ENCODE results near the gene KLK2. TPM values are rescaled to one million over a fixed set of nuclear protein-coding genes. Genes with fewer than 3 reads are reported as not detected.
"Not testable (repeated sequence)": the region's sequence is repeated elsewhere in the genome, so short reads cannot be mapped to it uniquely, and the experiment has no call there.

KLK2 gene
- total RNA-seq, 4 donors from 2014 or later = not detected

DNA sequence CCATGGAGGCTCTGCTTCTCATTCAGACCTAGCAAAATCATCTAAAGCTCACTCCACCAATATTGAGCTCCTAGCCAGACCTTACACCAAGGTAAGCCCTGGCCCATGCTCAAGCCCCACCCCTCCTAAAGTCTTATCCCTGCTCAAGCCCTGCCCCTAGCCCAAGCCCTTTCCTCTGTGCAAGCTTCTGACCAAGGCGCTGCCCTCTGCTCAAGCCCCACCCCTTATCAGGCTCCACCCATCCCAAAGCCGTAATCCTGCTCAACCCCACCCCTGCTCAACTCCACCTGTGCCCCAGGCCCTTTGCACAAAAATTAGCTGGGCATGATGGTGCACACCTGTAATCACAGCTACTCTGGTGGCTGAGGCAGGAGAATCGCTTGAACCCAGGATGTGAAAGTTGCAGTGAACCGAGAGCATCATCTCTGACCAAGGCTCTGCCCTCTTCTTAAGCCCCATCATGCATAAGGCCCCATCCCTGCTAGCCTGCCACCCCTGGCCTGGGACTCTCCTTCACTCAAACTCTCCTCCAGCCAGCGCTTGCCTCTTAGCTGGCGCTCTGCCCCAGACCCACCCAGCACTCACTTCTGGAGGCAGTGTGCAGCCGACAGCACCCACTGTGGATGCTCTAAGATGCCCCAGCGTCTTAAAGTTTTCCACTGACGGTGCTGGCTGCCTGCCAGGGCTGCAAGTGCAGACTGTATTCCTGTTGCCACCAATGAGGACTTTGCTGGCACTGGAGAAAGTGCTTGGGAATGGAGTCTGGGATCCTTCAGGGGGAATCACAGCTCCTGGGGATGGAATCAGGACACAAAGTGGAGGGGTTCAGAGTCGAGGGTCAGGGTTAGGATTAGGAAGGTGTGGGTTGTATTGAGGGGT lies 21.5 kb downstream of the KLK2 start:
- intact Hi-C loops (cut with DNase I) = no loop called here
- no peak for TF ChIP-seq POLR2A (IDR thresholded peaks at IDR 0.05)
- TF ChIP-seq, protein P1, sequence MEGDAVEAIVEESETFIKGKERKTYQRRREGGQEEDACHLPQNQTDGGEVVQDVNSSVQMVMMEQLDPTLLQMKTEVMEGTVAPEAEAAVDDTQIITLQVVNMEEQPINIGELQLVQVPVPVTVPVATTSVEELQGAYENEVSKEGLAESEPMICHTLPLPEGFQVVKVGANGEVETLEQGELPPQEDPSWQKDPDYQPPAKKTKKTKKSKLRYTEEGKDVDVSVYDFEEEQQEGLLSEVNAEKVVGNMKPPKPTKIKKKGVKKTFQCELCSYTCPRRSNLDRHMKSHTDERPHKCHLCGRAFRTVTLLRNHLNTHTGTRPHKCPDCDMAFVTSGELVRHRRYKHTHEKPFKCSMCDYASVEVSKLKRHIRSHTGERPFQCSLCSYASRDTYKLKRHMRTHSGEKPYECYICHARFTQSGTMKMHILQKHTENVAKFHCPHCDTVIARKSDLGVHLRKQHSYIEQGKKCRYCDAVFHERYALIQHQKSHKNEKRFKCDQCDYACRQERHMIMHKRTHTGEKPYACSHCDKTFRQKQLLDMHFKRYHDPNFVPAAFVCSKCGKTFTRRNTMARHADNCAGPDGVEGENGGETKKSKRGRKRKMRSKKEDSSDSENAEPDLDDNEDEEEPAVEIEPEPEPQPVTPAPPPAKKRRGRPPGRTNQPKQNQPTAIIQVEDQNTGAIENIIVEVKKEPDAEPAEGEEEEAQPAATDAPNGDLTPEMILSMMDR (IDR thresholded peaks at IDR 0.05) = no peak
- H3K36me3 ChIP-seq = no peaks in the 10 kb centered on the region
- no peak for DNase-seq
- H3K27ac ChIP-seq = no peak overlapping the region
- no peaks in the 10 kb centered on the region for H3K9me3 ChIP-seq
- 54 to 55% methylated on average over 7 to 8 of the region's 10 CpGs for WGBS, 2 donors
- peaks cover 0 to 5% (median 0%) of the 10 kb centered on the region in 3 donors for H3K4me1 ChIP-seq
- H3K4me3 ChIP-seq = no peak overlapping the region
- H3K27me3 ChIP-seq = peaks cover 0 to 56% (median 0%) of the 10 kb centered on the region in 4 donors

DNA sequence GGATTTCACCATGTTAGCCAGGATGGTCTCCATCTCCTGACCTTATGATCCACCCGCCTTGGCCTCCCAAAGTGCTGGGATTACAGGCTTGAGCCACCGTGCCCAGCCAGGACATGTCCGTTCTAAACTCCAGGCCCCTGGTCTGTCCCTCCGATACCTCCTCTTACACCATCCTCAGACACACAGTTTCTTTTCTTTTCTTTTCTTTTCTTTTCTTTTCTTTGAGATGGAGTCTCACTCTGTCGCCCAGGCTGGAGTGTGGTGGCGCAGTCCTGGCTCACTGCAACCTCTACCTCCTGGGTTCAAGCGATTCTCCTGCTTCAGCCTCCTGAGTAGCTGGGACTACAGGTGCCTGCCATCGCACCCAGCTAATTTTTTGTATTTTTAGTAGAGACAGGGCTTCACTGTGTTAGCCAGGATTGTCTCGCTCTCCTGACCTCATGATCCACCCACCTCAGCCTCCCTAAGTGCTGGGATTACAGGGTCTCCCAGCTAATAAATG lies 22.9 kb downstream of the KLK2 start:
- 58 to 80% methylated on average over 6 to 9 of the region's 9 CpGs for WGBS, 2 donors
- H3K4me3 ChIP-seq; DNase-seq; intact Hi-C loops (cut with DNase I); H3K9me3 ChIP-seq; H3K36me3 ChIP-seq; H3K4me1 ChIP-seq: not testable (repeated sequence)
- peaks cover 0 to 65% (median 0%) of the 10 kb centered on the region in 4 donors for H3K27me3 ChIP-seq
- H3K27ac ChIP-seq = peak overlapping the region in 1 of 4 donors; percentile 29

DNA sequence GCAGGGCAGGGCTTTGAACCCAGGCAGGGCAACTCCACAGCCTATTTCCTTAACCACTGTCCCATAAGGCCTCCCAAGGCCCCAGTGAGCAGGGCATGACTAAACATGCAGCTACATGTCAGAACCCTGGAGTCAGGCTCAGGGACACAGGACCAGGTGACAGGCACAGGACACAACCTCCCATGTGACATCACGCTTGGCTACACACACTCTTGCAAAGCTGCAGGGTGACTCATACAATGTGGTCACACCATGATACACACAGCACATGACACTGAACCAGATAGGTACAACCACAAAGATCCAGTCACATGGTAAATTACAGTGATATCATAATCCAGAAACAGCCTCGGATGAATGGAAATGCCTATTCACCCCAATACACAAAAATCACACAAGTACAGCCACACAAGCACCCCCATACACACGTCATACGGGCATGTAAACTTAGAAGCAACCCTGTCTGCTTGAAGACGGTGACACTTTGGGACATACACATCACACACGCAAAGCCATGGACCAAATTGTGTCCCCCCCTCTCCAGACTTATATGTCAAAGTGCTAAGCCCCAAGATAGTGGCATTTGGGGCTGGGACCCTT lies 23.5 kb downstream of the KLK2 start:
- WGBS, 2 donors = 48 to 59% methylated on average over 5 to 6 of the region's 6 CpGs
- Histone ChIP-seq H3K27me3 (peaks cover 0 to 63% (median 0%) of the 10 kb centered on the region in 4 donors), H3K36me3 (no peaks in the 10 kb centered on the region), H3K4me1 (peaks cover 0 to 5% (median 0%) of the 10 kb centered on the region in 3 donors), H3K27ac (peak overlapping the region in 1 of 4 donors; percentile 29), H3K9me3 (no peaks in the 10 kb centered on the region), H3K4me3 (no peak overlapping the region)
- intact Hi-C loops (cut with DNase I) = no loop called here
- no peak for DNase-seq
- TF ChIP-seq, protein P1 (IDR thresholded peaks at IDR 0.05) = no peak
- TF ChIP-seq POLR2A (IDR thresholded peaks at IDR 0.05) = no peak

DNA sequence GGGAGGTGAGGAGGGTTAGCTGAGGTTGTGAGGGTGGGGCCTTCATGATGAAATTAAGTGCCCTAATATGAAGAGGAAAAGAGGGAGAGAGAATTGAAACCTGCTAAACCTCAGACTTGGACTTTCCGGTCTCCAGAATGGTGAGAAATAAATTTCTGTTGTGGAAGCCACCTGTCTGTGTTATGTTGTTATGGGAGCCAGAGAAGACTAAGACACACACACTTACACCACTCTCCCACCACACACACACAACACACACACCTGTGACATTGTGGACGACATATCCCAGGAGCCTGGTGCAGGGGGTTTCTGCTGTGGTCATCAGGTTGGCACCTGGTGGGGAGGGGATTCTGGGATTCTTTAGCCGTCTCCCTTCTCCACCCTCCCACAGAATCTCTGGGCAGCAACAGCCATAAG lies 24.0 kb downstream of the KLK2 start:
- no peaks in the 10 kb centered on the region for H3K36me3 ChIP-seq
- no peak overlapping the region for H3K27ac ChIP-seq
- no peak for DNase-seq
- no peak overlapping the region for H3K4me3 ChIP-seq
- H3K4me1 ChIP-seq = peaks cover 0 to 5% (median 0%) of the 10 kb centered on the region in 3 donors
- TF ChIP-seq, protein P1 (IDR thresholded peaks at IDR 0.05) = no peak
- TF ChIP-seq POLR2A (IDR thresholded peaks at IDR 0.05) = no peak
- no peaks in the 10 kb centered on the region for H3K9me3 ChIP-seq
- 53 to 55% methylated on average over 3 of the region's 3 CpGs for WGBS, 2 donors
- H3K27me3 ChIP-seq = peaks cover 0 to 61% (median 0%) of the 10 kb centered on the region in 4 donors
- intact Hi-C loops (cut with DNase I) = no loop called here

DNA sequence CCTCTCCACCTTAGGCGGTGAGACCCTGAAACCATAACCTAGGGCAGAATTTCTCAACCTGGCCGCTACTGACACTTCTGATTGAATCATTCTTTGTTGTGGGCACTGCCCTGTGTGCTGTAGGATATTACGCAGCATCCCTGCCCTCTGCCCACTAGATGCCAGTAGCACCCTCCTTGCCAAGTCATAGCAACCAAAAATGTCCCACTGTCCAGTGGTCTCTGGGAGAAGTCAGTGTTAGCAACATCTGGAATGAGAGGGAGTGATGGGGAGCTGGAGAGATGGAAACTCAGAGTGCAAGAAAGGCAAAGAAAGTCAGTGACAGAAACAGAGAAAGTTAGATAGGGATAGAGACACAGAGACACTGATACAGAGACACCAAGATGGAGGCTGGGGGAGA lies 24.4 kb downstream of the KLK2 start:
- Histone ChIP-seq H3K36me3 (no peaks in the 10 kb centered on the region), H3K27me3 (peaks cover 0 to 57% (median 0%) of the 10 kb centered on the region in 4 donors), H3K27ac (no peak overlapping the region), H3K4me3 (no peak overlapping the region), H3K9me3 (no peaks in the 10 kb centered on the region), H3K4me1 (peaks cover 0 to 5% (median 0%) of the 10 kb centered on the region in 3 donors)
- intact Hi-C loops (cut with DNase I) = no loop called here
- TF ChIP-seq POLR2A (IDR thresholded peaks at IDR 0.05) = no peak
- TF ChIP-seq, protein P1 (IDR thresholded peaks at IDR 0.05) = no peak
- 53 to 62% methylated on average over 2 to 3 of the region's 3 CpGs for WGBS, 2 donors
- DNase-seq = no peak
